HL-60/S4 treated with phorbol 12-myristate 13-acetate at 8.2 ng/mL for 4 days and 3 days (cell line): Measurements from ENCODE around the gene GNG7.
"Not testable (repeated sequence)": the region's sequence is repeated elsewhere in the genome, so short reads cannot be mapped to it uniquely, and the experiment has no call there.

Source experiments
- in situ Hi-C: fragments of 300-500 bp; cut with MboI; formaldehyde crosslinking; loops from 2 replicates; pipeline ENCODE4 v1.15.0; 2022; ENCODE audit warnings: low sequenced_read_pairs

GNG7 gene

GRCh38 chr19:2679439-2679838 lies 23.1 kb downstream of the GNG7 start:
- in situ Hi-C loops = no loop called here

GRCh38 chr19:2678948-2679347 lies 23.5 kb downstream of the GNG7 start:
- in situ Hi-C loops = not testable (repeated sequence)

- in situ Hi-C loops = no loop called here
These were observed 24.3 kb downstream of the GNG7 start for GRCh38 chr19:2678044-2678671.

GRCh38 chr19:2676823-2677222 lies 25.7 kb downstream of the GNG7 start:
- in situ Hi-C loops = no loop called here

GRCh38 chr19:2675892-2676291 lies 26.6 kb downstream of the GNG7 start:
- in situ Hi-C loops = no loop called here

GRCh38 chr19:2670217-2670616 lies 32.3 kb downstream of the GNG7 start:
- in situ Hi-C loops = no loop called here

- in situ Hi-C loops = loop anchor here (10.0 kb wide), 1 partner anchor 77 kb away; the partner anchor contains the start of gene SLC39A3
These were observed 34.2 kb downstream of the GNG7 start for GRCh38 chr19:2668175-2668763.

- in situ Hi-C loops = loop anchor here (10.0 kb wide), 1 partner anchor 77 kb away; the partner anchor contains the start of gene SLC39A3
These were observed 35.1 kb downstream of the GNG7 start for GRCh38 chr19:2667349-2667748.

- in situ Hi-C loops = loop anchor here (10.0 kb wide), 1 partner anchor 78 kb away; the partner anchor contains the start of gene SLC39A3
These were observed 36.0 kb downstream of the GNG7 start for GRCh38 chr19:2666344-2666994.

GRCh38 chr19:2665103-2665502 lies 37.4 kb downstream of the GNG7 start:
- in situ Hi-C loops = loop anchor here (10.0 kb wide), 1 partner anchor 80 kb away; the partner anchor contains the start of gene SLC39A3

- in situ Hi-C loops = loop anchor here (10.0 kb wide), 1 partner anchor 81 kb away; the partner anchor contains the start of gene SLC39A3
These were observed 38.4 kb downstream of the GNG7 start for GRCh38 chr19:2663920-2664571.

GRCh38 chr19:2661615-2662014 lies 40.9 kb downstream of the GNG7 start:
- in situ Hi-C loops = loop anchor here (10.0 kb wide), 1 partner anchor 83 kb away; the partner anchor contains the start of gene SLC39A3

GRCh38 chr19:2659856-2660432 lies 42.5 kb downstream of the GNG7 start:
- in situ Hi-C loops = loop anchor here (10.0 kb wide), 1 partner anchor 85 kb away; the partner anchor contains the start of gene SLC39A3

GRCh38 chr19:2656533-2656932 lies 46.0 kb downstream of the GNG7 start:
- in situ Hi-C loops = no loop called here

- in situ Hi-C loops = no loop called here
These were observed 48.5 kb downstream of the GNG7 start for GRCh38 chr19:2653710-2654707.

- in situ Hi-C loops = no loop called here
These were observed 49.3 kb downstream of the GNG7 start for GRCh38 chr19:2653218-2653617.

- in situ Hi-C loops = no loop called here
These were observed 49.9 kb downstream of the GNG7 start for GRCh38 chr19:2652504-2653099.

- in situ Hi-C loops = not testable (repeated sequence)
These were observed 51.3 kb downstream of the GNG7 start for GRCh38 chr19:2651002-2651733.

GRCh38 chr19:2650515-2650914 lies 52.0 kb downstream of the GNG7 start:
- in situ Hi-C loops = no loop called here
